ENCODE data around the gene MAD1L1.

The MAD1L1 gene

GRCh38 chr7:2217206-2217605 is 15.5 kb downstream of the MAD1L1 start:
- DNase-seq, result no peak

- DNase-seq, result no peak
These were observed 16.9 kb downstream of the MAD1L1 start for GRCh38 chr7:2215851-2216250.

GRCh38 chr7:2214636-2215035 is 18.1 kb downstream of the MAD1L1 start:
- DNase-seq, result no peak

GRCh38 chr7:2213551-2214215 is 19.1 kb downstream of the MAD1L1 start:
- no peak for DNase-seq

GRCh38 chr7:2212906-2213305 is 19.8 kb downstream of the MAD1L1 start:
- no peak for DNase-seq

- no peak for DNase-seq
These were observed 20.8 kb downstream of the MAD1L1 start for GRCh38 chr7:2211926-2212325.

- DNase-seq, result no peak
These were observed 21.4 kb downstream of the MAD1L1 start for GRCh38 chr7:2211259-2211880.

GRCh38 chr7:2210551-2211258 is 22.0 kb downstream of the MAD1L1 start:
- DNase-seq, result no peak

GRCh38 chr7:2209961-2210323 is 22.8 kb downstream of the MAD1L1 start:
- no peak for DNase-seq

- peak; percentile 76 for DNase-seq
These were observed 23.4 kb downstream of the MAD1L1 start for GRCh38 chr7:2209146-2209960.

- DNase-seq, result no peak
These were observed 24.0 kb downstream of the MAD1L1 start for GRCh38 chr7:2208712-2209111.

- DNase-seq, result no peak
These were observed 27.5 kb downstream of the MAD1L1 start for GRCh38 chr7:2205036-2205780.

- no peak for DNase-seq
These were observed 28.3 kb downstream of the MAD1L1 start for GRCh38 chr7:2204446-2204845.

- no peak for DNase-seq
These were observed 28.9 kb downstream of the MAD1L1 start for GRCh38 chr7:2203766-2204300.

GRCh38 chr7:2202901-2203765 is 29.6 kb downstream of the MAD1L1 start:
- no peak for DNase-seq

GRCh38 chr7:2202361-2202761 is 30.4 kb downstream of the MAD1L1 start:
- no peak for DNase-seq

- no peak for DNase-seq
These were observed 30.9 kb downstream of the MAD1L1 start for GRCh38 chr7:2201686-2202360.

GRCh38 chr7:2201128-2201527 is 31.6 kb downstream of the MAD1L1 start:
- no peak for DNase-seq

- DNase-seq, result no peak
These were observed 32.2 kb downstream of the MAD1L1 start for GRCh38 chr7:2200584-2200980.

GRCh38 chr7:2199956-2200583 is 32.7 kb downstream of the MAD1L1 start:
- DNase-seq, result no peak
